ENCODE data around the gene CECR2. TPM values are rescaled to one million over a fixed set of nuclear protein-coding genes. Genes with fewer than 3 reads are reported as not detected.

Gene CECR2
- total and polyA plus RNA-seq, 7 donors: 1.7 to 24.1 (median 19.6) TPM

GRCh38 chr22:17397756-17398547 lies 28.7 kb downstream of the CECR2 start:
- no peaks in the 10 kb centered on the region for H3K36me3 ChIP-seq (ENCODE audit: insufficient read depth in 1 of 2, low read depth in 1 of 2)
- DNase-seq: no peak
- TF ChIP-seq CTCF (IDR thresholded peaks at IDR 0.05): no peak
- no peaks in the 10 kb centered on the region for H3K9me3 ChIP-seq
- no peaks in the 10 kb centered on the region for H3K27me3 ChIP-seq (ENCODE audit: insufficient read depth in 3 of 3, low read length in 2 of 3)
- H3K27ac ChIP-seq: peak overlapping the region; percentile 25
- no peak overlapping the region for H3K4me3 ChIP-seq
- ATAC-seq: no peak
- intact Hi-C loops (cut with DNase I): no loop called here
- peaks cover 48% of the 10 kb centered on the region for H3K4me1 ChIP-seq
- WGBS, 3 donors: 42 to 69% (median 45%) methylated on average over 11 of the region's 11 CpGs

- Histone ChIP-seq H3K36me3 (ENCODE audit: insufficient read depth in 1 of 2, low read depth in 1 of 2) (no peaks in the 10 kb centered on the region), H3K4me3 (no peak overlapping the region), H3K27ac (peak overlapping the region; percentile 79), H3K4me1 (peaks cover 58% of the 10 kb centered on the region), H3K27me3 (ENCODE audit: insufficient read depth in 3 of 3, low read length in 2 of 3) (no peaks in the 10 kb centered on the region), H3K9me3 (no peaks in the 10 kb centered on the region)
- 66 to 74% (median 68%) methylated on average over 3 of the region's 3 CpGs for WGBS, 3 donors
- intact Hi-C loops (cut with DNase I): loop anchor here in 1 of 2 donors (2.0 kb wide), 1 partner anchor 16 kb away; no protein-coding TSS in a partner anchor
- ATAC-seq (peak in 3 of 4 donors; percentile 31 to 61 (median 48)), DNase-seq (no peak)
- no peak for TF ChIP-seq CTCF (IDR thresholded peaks at IDR 0.05)
Observed at GRCh38 chr22:17400305-17400704, 31.0 kb downstream of the CECR2 start.

GRCh38 chr22:17401728-17402127 lies 32.5 kb downstream of the CECR2 start:
- 91 to 96% (median 93%) methylated on average over 7 of the region's 7 CpGs for WGBS, 3 donors
- H3K27ac ChIP-seq: peak overlapping the region; percentile 79

GRCh38 chr22:17402293-17402692 lies 33.0 kb downstream of the CECR2 start:
- Histone ChIP-seq H3K9me3 (no peaks in the 10 kb centered on the region), H3K4me3 (no peak overlapping the region), H3K36me3 (ENCODE audit: insufficient read depth in 1 of 2, low read depth in 1 of 2) (no peaks in the 10 kb centered on the region), H3K4me1 (peaks cover 51% of the 10 kb centered on the region), H3K27me3 (ENCODE audit: insufficient read depth in 3 of 3, low read length in 2 of 3) (no peaks in the 10 kb centered on the region), H3K27ac (peak overlapping the region; percentile 79)
- no peak for DNase-seq
- intact Hi-C loops (cut with DNase I): no loop called here
- peak; percentile 44 to 69 (median 61) for ATAC-seq
- TF ChIP-seq CTCF (IDR thresholded peaks at IDR 0.05): no peak

More at GRCh38 chr22:17401728-17402127, 32.5 kb downstream of the CECR2 start:
- intact Hi-C loops (cut with DNase I): loop anchor here in 1 of 2 donors (2.0 kb wide), 1 partner anchor 17 kb away; no protein-coding TSS in a partner anchor
- H3K4me3 ChIP-seq: no peak overlapping the region
- H3K9me3 ChIP-seq: no peaks in the 10 kb centered on the region
- no peaks in the 10 kb centered on the region for H3K36me3 ChIP-seq (ENCODE audit: insufficient read depth in 1 of 2, low read depth in 1 of 2)
- ATAC-seq: no peak
- no peak for DNase-seq
- no peaks in the 10 kb centered on the region for H3K27me3 ChIP-seq (ENCODE audit: insufficient read depth in 3 of 3, low read length in 2 of 3)
- H3K4me1 ChIP-seq: peaks cover 50% of the 10 kb centered on the region
- no peak for TF ChIP-seq CTCF (IDR thresholded peaks at IDR 0.05)
